Fibroblast of skin of back (primary cell): ENCODE results near the gene CDYL2. TPM values are rescaled to one million over a fixed set of nuclear protein-coding genes. Genes with fewer than 3 reads are reported as not detected.
"Not testable (repeated sequence)": the region's sequence is repeated elsewhere in the genome, so short reads cannot be mapped to it uniquely, and the experiment has no call there.

ENCODE experiments used
- DNase-seq: peaks from one replicate; pipeline ENCODE4 v3.0.0-alpha.2; 2013
- polyA plus RNA-seq, 2 experiments: library from polyadenylated mRNA; unstranded; fragments of 120-200 nt; gene quantifications; one replicate each; pipeline ENCODE4 v1.2.1, GENCODE V29; 2013; ENCODE audit not compliant: insufficient read length in 2 of 2

Gene CDYL2
- polyA plus RNA-seq (2013, experiment 1 of 2; ENCODE audit: insufficient read length) = 5.8 TPM
- 6.2 TPM for polyA plus RNA-seq (2013, experiment 2 of 2; ENCODE audit: insufficient read length)

- peak; percentile 68 for DNase-seq
Measured at GRCh38 chr16:80804526-80805383, at the start of gene CDYL2. Gene CDYL2 (minus strand): TSS chr16:80804598. CDS start chr16:80804173, 425 bp downstream.

- peak; percentile 24 for DNase-seq
Measured at GRCh38 chr16:80852261-80852872, 48.0 kb upstream of the CDYL2 start.

DNA sequence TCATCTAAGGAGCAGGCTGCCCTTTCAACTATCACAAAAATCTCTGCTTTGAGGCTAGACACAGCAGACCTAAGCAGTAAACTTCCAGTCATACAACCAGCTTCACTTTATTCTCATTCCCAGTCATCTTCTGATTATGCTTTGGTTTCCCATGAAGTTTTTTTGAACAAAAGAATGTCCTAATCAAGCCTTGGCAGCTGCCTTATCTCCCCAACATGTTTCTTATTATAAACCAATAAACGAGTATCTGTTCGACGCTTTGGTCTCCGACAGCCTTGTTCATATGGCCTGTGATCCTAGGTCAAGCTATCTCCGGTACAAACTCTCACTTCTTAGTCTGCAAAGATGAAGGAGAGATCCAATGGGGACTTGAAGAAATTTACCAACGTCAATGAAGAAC is 47.4 kb upstream of the CDYL2 start:
- no peak for DNase-seq

- DNase-seq = no peak
Measured at GRCh38 chr16:80850757-80851156, 46.4 kb upstream of the CDYL2 start.

- DNase-seq = no peak
Measured at GRCh38 chr16:80848862-80849261, 44.5 kb upstream of the CDYL2 start.

DNA sequence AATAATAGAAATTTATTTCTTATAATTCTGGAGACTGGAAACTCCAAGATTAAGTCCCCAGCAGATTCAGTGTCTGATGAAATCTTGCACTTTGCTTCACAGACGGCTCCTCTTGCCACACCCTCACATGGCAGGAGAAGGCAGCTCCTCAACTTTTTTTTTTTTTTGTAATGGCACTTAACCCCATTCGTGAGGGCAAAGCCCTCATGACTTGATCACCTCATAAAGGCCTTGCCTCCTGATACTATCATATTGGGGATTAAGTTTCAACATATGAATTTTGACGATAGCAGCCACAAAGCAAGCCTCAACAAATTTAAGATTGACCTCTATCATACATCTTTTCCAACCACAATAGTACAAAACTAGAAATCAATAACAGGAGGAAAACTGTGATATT is 42.3 kb upstream of the CDYL2 start:
- DNase-seq = no peak

GRCh38 chr16:80846275-80846674 is 41.9 kb upstream of the CDYL2 start:
- DNase-seq = no peak

- no peak for DNase-seq
Measured at GRCh38 chr16:80844395-80844794, 40.0 kb upstream of the CDYL2 start.

DNA sequence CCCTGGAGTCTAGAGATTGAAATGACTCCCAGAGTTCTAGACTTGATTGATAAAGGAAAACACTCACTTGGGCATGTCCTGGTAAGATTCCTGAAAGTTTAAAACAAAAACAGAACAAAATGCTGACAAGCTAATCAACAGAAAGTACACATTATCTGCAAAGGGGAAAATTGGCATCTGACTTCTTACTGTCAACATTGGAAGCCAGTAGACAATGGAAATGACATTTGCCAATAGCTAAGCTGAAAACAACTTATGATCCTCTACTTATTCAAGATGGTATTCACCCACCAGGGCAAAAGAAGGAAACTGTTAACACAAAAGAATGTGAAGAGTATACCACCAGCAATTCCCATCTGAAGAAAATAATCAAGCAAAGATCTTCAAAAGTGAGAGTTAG is 36.8 kb upstream of the CDYL2 start:
- DNase-seq = no peak

DNA sequence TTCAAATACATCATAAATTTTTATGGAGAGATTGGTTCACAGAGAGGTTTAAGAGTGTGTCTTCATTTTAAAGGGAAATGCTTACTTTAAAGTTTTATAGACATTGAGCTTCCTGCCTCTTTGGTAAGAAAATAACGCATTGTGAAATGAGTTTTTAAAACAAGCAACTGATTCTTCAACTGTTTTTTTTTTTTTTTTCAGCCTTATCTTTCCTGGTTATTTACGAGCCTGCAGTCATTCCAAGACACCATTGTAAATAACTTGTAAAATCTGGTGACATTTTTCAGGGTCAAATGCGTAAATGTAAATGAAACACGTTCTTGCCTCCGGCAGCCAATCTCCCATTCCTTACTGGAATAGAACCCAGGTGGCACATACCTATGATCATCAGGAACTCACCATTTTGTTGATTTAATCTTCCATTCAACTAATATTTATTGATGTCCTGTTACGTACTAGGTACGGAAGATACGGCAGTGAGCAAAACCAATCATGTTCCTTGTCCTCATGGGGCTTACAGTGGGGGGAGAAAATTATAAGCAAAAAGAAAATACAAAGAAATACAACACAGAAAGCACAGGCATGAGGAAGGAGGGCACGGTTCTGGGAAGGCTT is 33.2 kb upstream of the CDYL2 start:
- no peak for DNase-seq

- no peak for DNase-seq
Measured at GRCh38 chr16:80836846-80837245, 32.4 kb upstream of the CDYL2 start.

- DNase-seq = no peak
Measured at GRCh38 chr16:80836202-80836601, 31.8 kb upstream of the CDYL2 start.

- no peak for DNase-seq
Measured at GRCh38 chr16:80831039-80831438, 26.6 kb upstream of the CDYL2 start.

GRCh38 chr16:80828495-80828894 is 24.1 kb upstream of the CDYL2 start:
- DNase-seq = no peak

- no peak for DNase-seq
Measured at GRCh38 chr16:80827007-80827406, 22.6 kb upstream of the CDYL2 start.

DNA sequence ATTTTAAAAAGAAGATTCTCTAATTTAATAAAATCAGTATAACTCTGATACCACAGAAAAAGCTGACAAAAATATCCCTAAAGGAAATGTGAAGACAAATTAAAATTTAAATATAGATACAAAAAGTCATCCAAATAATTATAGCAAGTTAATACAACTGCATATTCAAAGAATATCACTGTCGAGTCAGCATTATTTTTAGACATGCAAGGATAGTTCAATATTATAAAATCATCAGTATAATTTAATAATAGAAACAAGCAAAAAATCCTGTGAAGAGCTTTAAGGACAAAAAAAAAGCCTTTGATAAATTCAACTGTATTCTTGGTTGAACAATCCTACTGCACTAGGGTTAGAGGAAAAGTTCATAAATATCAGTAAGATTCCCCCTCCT is 21.0 kb upstream of the CDYL2 start:
- no peak for DNase-seq

- peak; percentile 57 for DNase-seq
Measured at GRCh38 chr16:80824623-80825364, 20.4 kb upstream of the CDYL2 start.

- no peak for DNase-seq
Measured at GRCh38 chr16:80819988-80820387, 15.6 kb upstream of the CDYL2 start.

- DNase-seq = no peak
Measured at GRCh38 chr16:80816356-80816755, 12.0 kb upstream of the CDYL2 start.

DNA sequence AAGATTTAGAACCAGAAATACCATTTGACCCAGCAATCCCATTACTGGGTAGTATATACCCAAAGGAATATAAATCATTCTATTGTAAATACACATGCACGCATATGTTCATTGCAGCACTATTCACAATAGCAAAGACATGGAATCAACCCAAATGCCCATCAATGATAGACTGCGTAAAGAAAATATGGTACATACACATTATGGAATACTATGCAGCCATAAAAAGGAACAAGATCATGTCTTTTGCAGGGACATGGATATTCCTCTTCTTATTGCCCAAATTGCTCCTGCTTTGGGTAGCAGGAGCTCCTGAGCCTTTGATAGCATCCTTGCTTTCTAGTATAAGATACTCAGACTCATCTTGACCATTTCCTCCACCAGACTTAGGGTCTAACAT is 10.9 kb upstream of the CDYL2 start:
- DNase-seq = not testable (repeated sequence)

- no peak for DNase-seq
Measured at GRCh38 chr16:80812593-80812992, 8.2 kb upstream of the CDYL2 start.

DNA sequence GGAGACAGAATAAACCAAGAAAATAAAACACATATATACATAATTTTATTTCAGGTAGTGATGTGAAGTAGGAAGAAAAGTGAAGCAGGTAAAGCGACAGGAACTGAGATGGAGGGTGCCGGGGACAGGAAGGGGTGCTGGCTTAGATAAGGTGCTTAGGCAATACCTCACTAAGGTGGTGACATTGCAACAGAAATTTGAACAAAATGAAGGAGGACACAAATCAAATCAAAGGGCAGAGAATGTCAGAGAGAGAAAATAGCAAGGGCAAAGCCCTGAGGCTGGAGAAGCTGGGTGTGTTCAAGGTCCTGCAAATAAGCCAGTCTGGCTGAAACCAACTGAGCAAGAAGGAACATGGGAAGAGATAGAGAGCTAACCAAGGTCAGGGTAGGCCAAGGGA is 5.0 kb upstream of the CDYL2 start:
- DNase-seq = no peak

DNA sequence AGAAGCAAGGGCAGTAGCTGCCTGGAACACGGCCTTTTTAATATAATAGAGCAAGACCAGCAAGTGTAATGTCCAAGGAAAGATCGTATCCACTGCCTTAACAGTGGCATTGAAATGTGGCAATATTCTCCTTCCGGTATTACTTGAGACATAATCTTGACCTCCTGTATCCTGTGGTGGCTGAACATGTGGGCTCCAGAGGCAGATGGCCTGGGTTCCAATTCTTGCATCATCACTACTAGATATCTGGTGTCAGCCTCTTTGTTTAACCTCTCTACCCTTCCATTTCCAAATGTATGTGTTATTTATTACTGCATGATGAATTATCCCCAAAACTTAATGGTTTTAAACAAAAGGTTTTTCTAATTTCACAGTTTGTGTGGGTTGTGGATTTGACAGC is 3.5 kb upstream of the CDYL2 start:
- DNase-seq = no peak
